Ishikawa (cell line): ENCODE data around the gene SEMA3G.

Experiments
- CEBPB ChIP-seq: IDR thresholded peaks from 2 replicates; pipeline ENCODE4 v1.6.1; 2012
- CREB1 ChIP-seq: IDR thresholded peaks from 2 replicates; pipeline ENCODE4 v1.6.1; 2012; ENCODE audit warnings: low read depth
- EGR1 ChIP-seq: IDR thresholded peaks from 2 replicates; pipeline ENCODE4 v1.6.1; 2012
- EP300 ChIP-seq: IDR thresholded peaks from 2 replicates; pipeline ENCODE4 v1.6.1; 2012; ENCODE audit warnings: borderline replicate concordance
- FOXM1 ChIP-seq: IDR thresholded peaks from 2 replicates; pipeline ENCODE4 v1.6.1; 2012; ENCODE audit warnings: low read depth, borderline replicate concordance
- MAX ChIP-seq: IDR thresholded peaks from 2 replicates; pipeline ENCODE4 v1.6.1; 2012
- NFIC ChIP-seq: IDR thresholded peaks from 2 replicates; pipeline ENCODE4 v1.6.1; 2012
- RAD21 ChIP-seq: IDR thresholded peaks from 2 replicates; pipeline ENCODE4 v1.6.1; 2012; ENCODE audit warnings: low read depth
- TAF1 ChIP-seq: IDR thresholded peaks from 2 replicates; pipeline ENCODE4 v1.6.1; 2012; ENCODE audit warnings: low read depth, mild to moderate bottlenecking
- TCF12 ChIP-seq: IDR thresholded peaks from 2 replicates; pipeline ENCODE4 v1.6.1; 2012; ENCODE audit warnings: low read depth
- TEAD4 ChIP-seq: IDR thresholded peaks from 2 replicates; pipeline ENCODE4 v1.6.1; 2012
- YY1 ChIP-seq: IDR thresholded peaks from 2 replicates; pipeline ENCODE4 v1.6.1; 2012; ENCODE audit warnings: low read depth
- ZBTB7A ChIP-seq: IDR thresholded peaks from 2 replicates; pipeline ENCODE4 v1.6.1; 2012; ENCODE audit warnings: low read depth
- TF ChIP-seq, protein P1 (sequence below): IDR thresholded peaks from 2 replicates; pipeline ENCODE4 v1.6.1; 2012; ENCODE audit warnings: low read depth, mild to moderate bottlenecking
- TF ChIP-seq, protein P2 (sequence below): IDR thresholded peaks from 2 replicates; pipeline ENCODE4 v1.6.1; 2012

The SEMA3G gene

DNA sequence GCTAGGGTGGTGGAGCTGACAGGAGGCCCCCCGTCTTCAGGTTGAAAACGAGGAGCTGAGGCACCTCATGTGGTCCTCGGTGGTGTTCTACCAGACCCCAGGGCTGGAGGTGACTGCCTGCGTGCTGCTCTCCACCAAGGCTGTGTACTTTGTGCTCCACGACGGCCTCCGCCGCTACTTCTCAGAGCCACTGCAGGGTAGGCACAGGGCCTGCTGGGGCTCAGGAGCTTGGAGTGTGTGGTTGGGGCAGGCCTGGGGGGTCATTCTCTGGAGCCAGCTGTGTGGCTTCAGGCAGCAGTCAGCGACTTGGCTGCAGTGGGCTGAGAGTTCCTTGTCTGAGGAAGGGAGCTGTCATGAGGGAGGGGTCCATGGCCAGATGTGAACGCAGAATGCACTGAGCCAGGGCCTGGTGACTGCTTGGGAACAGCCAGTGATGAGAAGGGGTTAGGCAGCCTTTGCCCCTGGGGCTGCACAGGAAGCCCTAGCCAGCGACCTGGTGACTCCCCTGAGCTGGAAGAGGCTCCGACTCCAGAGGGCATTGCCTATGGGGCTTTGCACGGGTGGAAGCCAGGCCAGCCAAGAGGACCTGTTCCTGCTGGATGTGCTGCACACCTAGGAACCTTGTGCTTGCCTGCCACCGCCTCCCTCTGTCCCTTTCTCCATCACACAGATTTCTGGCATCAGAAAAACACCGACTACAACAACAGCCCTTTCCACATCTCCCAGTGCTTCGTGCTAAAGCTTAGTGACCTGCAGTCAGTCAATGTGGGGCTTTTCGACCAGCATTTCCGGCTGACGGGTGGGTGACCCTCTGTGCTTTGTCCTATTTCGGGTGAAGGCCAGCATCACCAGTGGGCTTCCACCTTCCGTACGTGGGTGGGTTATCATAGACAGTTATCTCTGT, 45.4 kb upstream of the SEMA3G start:
- no peak for TF ChIP-seq CREB1
- TF ChIP-seq, protein P1, sequence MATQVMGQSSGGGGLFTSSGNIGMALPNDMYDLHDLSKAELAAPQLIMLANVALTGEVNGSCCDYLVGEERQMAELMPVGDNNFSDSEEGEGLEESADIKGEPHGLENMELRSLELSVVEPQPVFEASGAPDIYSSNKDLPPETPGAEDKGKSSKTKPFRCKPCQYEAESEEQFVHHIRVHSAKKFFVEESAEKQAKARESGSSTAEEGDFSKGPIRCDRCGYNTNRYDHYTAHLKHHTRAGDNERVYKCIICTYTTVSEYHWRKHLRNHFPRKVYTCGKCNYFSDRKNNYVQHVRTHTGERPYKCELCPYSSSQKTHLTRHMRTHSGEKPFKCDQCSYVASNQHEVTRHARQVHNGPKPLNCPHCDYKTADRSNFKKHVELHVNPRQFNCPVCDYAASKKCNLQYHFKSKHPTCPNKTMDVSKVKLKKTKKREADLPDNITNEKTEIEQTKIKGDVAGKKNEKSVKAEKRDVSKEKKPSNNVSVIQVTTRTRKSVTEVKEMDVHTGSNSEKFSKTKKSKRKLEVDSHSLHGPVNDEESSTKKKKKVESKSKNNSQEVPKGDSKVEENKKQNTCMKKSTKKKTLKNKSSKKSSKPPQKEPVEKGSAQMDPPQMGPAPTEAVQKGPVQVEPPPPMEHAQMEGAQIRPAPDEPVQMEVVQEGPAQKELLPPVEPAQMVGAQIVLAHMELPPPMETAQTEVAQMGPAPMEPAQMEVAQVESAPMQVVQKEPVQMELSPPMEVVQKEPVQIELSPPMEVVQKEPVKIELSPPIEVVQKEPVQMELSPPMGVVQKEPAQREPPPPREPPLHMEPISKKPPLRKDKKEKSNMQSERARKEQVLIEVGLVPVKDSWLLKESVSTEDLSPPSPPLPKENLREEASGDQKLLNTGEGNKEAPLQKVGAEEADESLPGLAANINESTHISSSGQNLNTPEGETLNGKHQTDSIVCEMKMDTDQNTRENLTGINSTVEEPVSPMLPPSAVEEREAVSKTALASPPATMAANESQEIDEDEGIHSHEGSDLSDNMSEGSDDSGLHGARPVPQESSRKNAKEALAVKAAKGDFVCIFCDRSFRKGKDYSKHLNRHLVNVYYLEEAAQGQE = no peak
- TF ChIP-seq EP300 = no peak
- TF ChIP-seq, protein P2, sequence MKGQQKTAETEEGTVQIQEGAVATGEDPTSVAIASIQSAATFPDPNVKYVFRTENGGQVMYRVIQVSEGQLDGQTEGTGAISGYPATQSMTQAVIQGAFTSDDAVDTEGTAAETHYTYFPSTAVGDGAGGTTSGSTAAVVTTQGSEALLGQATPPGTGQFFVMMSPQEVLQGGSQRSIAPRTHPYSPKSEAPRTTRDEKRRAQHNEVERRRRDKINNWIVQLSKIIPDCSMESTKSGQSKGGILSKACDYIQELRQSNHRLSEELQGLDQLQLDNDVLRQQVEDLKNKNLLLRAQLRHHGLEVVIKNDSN = no peak
- TF ChIP-seq EGR1 = no peak
- TF ChIP-seq TCF12 = no peak
- no peak for TF ChIP-seq ZBTB7A

- TF ChIP-seq, protein P2 = no peak
- TF ChIP-seq YY1 = no peak
- no peak for TF ChIP-seq CREB1
Measured at GRCh38 chr3:52489453-52489852, 44.5 kb upstream of the SEMA3G start.

DNA sequence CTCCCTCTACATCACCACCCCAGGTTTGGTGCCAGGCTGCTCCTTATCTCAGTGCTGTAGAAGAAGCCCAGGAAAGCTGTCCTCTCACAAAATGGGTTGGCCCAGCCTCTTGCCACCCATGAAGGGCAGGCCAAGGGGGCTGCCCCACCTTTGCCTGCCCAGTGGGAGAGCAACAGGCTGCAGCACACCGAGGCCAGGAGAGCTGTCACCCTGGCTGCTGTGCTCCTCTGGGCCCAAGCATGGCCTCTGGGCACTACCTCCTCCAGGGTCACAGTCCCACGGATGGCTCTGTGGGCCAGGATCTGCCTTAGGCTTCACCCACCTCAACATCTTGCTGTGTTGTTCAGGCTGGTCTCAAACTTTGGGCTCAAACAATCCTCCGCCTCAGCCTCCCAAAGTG, 43.8 kb upstream of the SEMA3G start:
- TF ChIP-seq NFIC = no peak
- no peak for TF ChIP-seq RAD21
- TF ChIP-seq TEAD4 = no peak
- no peak for TF ChIP-seq CREB1
- TF ChIP-seq, protein P1 = no peak
- no peak for TF ChIP-seq EP300

- TF ChIP-seq MAX (no peak), ZBTB7A (no peak), TAF1 (no peak), YY1 (no peak), NFIC (no peak), EP300 (no peak), CREB1 (no peak), TEAD4 (no peak)
Measured at GRCh38 chr3:52487788-52488691, 43.1 kb upstream of the SEMA3G start.

DNA sequence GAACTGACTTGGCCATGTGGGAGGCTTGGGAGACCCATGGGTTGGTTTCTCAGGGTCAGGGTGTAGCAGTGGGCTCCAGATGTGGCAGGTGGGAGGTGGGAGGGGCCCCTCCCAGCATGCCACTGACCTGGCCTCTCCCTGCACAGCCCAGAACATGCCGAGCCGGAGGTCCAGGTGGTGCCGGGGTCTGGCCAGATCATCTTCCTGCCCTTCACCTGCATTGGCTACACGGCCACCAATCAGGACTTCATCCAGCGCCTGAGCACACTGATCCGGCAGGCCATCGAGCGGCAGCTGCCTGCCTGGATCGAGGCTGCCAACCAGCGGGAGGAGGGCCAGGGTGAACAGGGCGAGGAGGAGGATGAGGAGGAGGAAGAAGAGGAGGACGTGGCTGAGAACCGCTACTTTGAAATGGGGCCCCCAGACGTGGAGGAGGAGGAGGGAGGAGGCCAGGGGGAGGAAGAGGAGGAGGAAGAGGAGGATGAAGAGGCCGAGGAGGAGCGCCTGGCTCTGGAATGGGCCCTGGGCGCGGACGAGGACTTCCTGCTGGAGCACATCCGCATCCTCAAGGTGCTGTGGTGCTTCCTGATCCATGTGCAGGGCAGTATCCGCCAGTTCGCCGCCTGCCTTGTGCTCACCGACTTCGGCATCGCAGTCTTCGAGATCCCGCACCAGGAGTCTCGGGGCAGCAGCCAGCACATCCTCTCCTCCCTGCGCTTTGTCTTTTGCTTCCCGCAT, 42.3 kb upstream of the SEMA3G start:
- TF ChIP-seq, protein P1 = no peak
- no peak for TF ChIP-seq EGR1
- TF ChIP-seq FOXM1 = no peak
- no peak for TF ChIP-seq YY1
- no peak for TF ChIP-seq CEBPB
